Subcutaneous adipose tissue (tissue), 4 donors: Measurements from ENCODE around the gene PRDM8. TPM values are rescaled to one million over a fixed set of nuclear protein-coding genes. Genes with fewer than 3 reads are reported as not detected.

ENCODE experiments used
- CTCF ChIP-seq: fragments of 450-650 bp; IDR thresholded peaks from one replicate; pipeline ENCODE4 v1.5.1; 2016; ENCODE audit warnings: low read depth, mild to moderate bottlenecking, control low read depth, antibody characterized with exemption, moderate library complexity
- total RNA-seq, 4 donors: library from RNA; depleted of rRNA; stranded (reverse); fragments of >200 nt; gene quantifications; one replicate each; pipeline ENCODE4 v1.1.0, GENCODE V29; 2016

PRDM8 gene
- total RNA-seq, 4 donors from 2014 or later: 2.1 to 8.1 (median 4.7) TPM

GRCh38 chr4:80196259-80196921 is 913 bp upstream of the PRDM8 start:
- no peak for TF ChIP-seq CTCF

DNA sequence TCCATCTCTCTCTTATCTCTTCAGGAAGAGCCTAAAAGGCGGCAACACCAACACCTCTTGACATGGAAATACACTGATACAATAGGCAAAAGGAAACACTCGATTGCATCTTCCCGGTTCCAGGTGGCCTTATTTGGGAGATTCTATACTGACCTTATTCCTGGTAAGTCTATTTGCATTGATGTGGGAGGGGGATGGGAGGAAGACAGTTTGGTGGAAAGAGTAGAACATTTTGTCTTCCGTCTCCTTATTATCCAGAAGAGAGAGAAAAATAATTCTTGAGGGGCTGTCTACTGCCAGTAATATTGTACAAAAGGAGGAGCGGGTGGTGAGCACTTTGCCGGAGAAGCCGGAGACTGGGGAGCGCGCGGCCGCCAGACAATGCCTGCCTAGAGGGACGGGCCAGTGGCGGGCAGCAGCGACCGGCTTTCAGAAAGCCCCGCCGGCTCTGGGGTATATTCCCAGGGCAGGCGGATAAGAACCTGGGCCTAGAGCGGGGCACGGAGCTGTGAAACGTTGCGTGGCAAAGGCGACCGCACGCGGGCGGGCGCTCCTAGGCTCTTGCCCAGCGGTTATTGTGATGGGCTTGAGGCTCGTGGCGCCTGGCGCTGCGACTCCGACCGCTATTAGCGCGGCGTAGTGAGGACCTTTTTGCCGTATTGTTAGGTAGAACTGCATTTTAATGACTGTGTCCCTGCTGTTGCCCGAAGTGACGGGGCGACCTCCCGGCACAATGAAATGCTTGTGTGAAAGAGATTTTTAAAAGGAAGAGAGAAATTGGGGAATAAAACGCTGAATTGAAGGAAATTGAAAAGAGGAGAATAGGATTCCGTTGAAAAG is 518 bp downstream of the PRDM8 start:
- no peak for TF ChIP-seq CTCF

DNA sequence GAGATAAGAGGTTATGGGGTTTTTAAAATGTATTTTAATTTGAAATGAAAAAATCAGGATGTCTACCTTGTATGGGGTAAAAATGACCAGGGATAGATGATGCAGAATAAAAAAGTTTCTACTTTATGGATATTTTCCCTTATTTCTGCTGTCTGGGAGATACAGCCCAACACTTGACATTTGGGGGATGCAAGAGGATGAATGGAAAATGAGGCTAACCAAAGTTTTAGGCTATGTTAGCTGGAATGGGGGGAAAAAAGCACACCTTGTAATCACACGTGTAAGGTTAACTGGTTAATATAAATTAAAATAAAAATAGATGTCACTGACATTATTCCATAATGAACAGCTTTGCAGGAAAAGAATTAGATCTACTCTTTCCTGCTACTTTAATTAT is 1.1 kb downstream of the PRDM8 start:
- TF ChIP-seq CTCF: no peak

DNA sequence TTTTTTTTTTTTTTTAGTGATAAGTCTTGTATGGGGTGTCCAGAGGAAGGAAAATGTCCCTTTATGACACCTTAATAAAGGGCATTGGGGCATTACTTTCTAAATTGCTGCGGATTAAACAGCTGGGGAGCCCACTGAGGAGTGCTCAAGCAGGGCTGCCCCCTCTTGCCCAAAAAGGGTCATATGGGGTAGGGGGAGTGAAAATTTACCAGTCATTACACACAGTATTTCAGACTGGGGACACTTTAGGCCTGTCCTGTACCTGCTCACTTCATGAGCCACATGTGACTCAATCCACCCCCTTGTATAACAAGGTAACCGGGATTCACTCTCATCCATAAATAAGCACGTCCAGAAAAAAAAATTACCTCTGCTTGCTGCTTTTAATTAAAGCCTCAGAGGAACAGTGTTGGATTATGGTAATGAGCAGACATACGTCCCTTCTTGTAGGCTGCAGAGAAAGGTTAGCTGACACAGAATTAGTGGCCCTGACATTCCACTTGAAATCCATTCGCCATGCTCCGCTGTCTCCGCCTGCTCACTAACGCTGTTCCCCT is 1.8 kb downstream of the PRDM8 start:
- no peak for TF ChIP-seq CTCF

DNA sequence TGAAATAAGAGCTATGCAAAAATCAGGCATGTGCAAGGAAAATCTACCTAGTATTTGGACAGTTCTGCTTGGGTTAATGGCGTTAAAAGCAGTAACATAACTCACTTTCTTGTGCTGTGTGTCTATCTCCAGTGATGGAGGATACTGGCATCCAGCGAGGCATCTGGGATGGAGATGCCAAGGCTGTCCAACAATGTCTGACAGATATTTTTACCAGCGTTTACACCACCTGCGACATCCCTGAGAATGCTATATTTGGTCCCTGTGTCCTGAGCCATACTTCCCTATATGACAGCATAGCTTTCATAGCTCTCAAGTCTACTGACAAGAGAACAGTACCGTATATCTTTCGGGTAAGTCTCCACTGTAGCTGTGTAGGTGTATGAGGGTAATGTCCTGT is 2.6 kb downstream of the PRDM8 start:
- no peak for TF ChIP-seq CTCF

GRCh38 chr4:80201252-80202151 is 4.2 kb downstream of the PRDM8 start:
- no peak for TF ChIP-seq CTCF
